ENCODE measurements around the gene FDX1.

Gene FDX1

GRCh38 chr11:110513259-110513801 lies 83.6 kb downstream of the FDX1 start:
- peak; percentile 79 for DNase-seq

GRCh38 chr11:110513846-110514437 lies 84.2 kb downstream of the FDX1 start:
- DNase-seq = peak; percentile 53

Data from right hindlimb (tissue), 1 donor.